Mesendoderm (in vitro differentiated cells): ENCODE measurements around the gene SULT1C2.

Experiments
- DNase-seq: peaks from one replicate; pipeline ENCODE4 v3.0.0; 2013
- H2AK5ac ChIP-seq: 2 replicates; pipeline ENCODE4 v1.6.1; 2013; ENCODE audit warnings: low read length, inconsistent platforms
- H2BK120ac ChIP-seq: 2 replicates; pipeline ENCODE4 v1.6.1; 2013; ENCODE audit warnings: low read depth, mild to moderate bottlenecking, low read length, moderate library complexity, mixed read lengths
- H2BK15ac ChIP-seq: replicated peaks from 2 replicates; pipeline ENCODE4 v1.6.1; 2013; ENCODE audit warnings: low read depth, mild to moderate bottlenecking, moderate library complexity
- H2BK5ac ChIP-seq: 2 replicates; pipeline ENCODE4 v1.6.1; 2013; ENCODE audit warnings: low read length, inconsistent platforms
- H3K18ac ChIP-seq: 2 replicates; pipeline ENCODE4 v1.6.1; 2013; ENCODE audit warnings: mild to moderate bottlenecking, low read length, mixed read lengths
- H3K23ac ChIP-seq: one replicate; pipeline ENCODE4 v1.6.1; 2013; ENCODE audit warnings: low read length
- H3K27ac ChIP-seq: 2 replicates; pipeline ENCODE4 v1.5.1; 2013; ENCODE audit warnings: low read depth, mild to moderate bottlenecking, inconsistent platforms, low read length, moderate library complexity
- H3K27me3 ChIP-seq: 2 replicates; pipeline ENCODE4 v1.6.1; 2013; ENCODE audit warnings: low read length, control low read depth, mild to moderate bottlenecking, inconsistent platforms; ENCODE audit not compliant: insufficient read depth, poor library complexity
- H3K36me3 ChIP-seq: 2 replicates; pipeline ENCODE4 v1.6.1; 2013; ENCODE audit warnings: low read length, inconsistent platforms; ENCODE audit not compliant: control insufficient read depth, insufficient read depth
- H3K4ac ChIP-seq: one replicate; pipeline ENCODE4 v1.6.1; 2013; ENCODE audit warnings: low read depth, mild to moderate bottlenecking, low read length, moderate library complexity
- H3K4me1 ChIP-seq: 2 replicates; pipeline ENCODE4 v1.6.1; 2013; ENCODE audit warnings: low read depth, low read length, inconsistent platforms; ENCODE audit not compliant: control insufficient read depth
- H3K4me2 ChIP-seq: 2 replicates; pipeline ENCODE4 v1.6.1; 2013; ENCODE audit warnings: low read length
- H3K4me3 ChIP-seq: 2 replicates; pipeline ENCODE4 v1.5.1; 2013; ENCODE audit warnings: mild to moderate bottlenecking, low read length
- H3K56ac ChIP-seq: one replicate; pipeline ENCODE4 v1.6.1; 2013; ENCODE audit warnings: low read length
- H3K79me1 ChIP-seq: 2 replicates; pipeline ENCODE4 v1.6.1; 2013; ENCODE audit warnings: low read length, inconsistent platforms
- H3K79me2 ChIP-seq: 2 replicates; pipeline ENCODE4 v1.6.1; 2013; ENCODE audit warnings: mild to moderate bottlenecking, low read length; ENCODE audit not compliant: control insufficient read depth, insufficient read depth
- H3K9ac ChIP-seq: 2 replicates; pipeline ENCODE4 v1.6.1; 2013; ENCODE audit warnings: low read length, inconsistent platforms
- H4K5ac ChIP-seq: one replicate; pipeline ENCODE4 v1.6.1; 2013; ENCODE audit warnings: low read length
- H4K8ac ChIP-seq: one replicate; pipeline ENCODE4 v1.6.1; 2013; ENCODE audit warnings: low read depth, mild to moderate bottlenecking, control low read depth, low read length, moderate library complexity
- WGBS: extraction: QIAGEN DNeasy Blood & Tissue Kit; methylation state at CpG from one replicate; pipeline ENCODE4 v1.1.7; 2013; ENCODE audit warnings: low lambda C conversion rate, missing lambda C conversion rate; ENCODE audit not compliant: insufficient coverage; ENCODE audit errors: extremely low coverage; 5-methylcytosine and 5-hydroxymethylcytosine counted together

SULT1C2 gene

GRCh38 chr2:108314586-108315296 lies 26.0 kb downstream of the SULT1C2 start:
- H2BK5ac ChIP-seq = no peak overlapping the region
- H3K18ac ChIP-seq = no peak overlapping the region
- no CpG with 5 or more reads among the region's 3 CpGs for WGBS
- no peaks in the 10 kb centered on the region for H3K4me1 ChIP-seq
- H3K23ac ChIP-seq = no peak overlapping the region
- H3K36me3 ChIP-seq = no peaks in the 10 kb centered on the region
- no peak overlapping the region for H2BK15ac ChIP-seq
- H3K4me3 ChIP-seq = no peak overlapping the region
- no peak overlapping the region for H3K27ac ChIP-seq
- no peak overlapping the region for H4K5ac ChIP-seq
- no peaks in the 10 kb centered on the region for H3K79me1 ChIP-seq
- H2AK5ac ChIP-seq = no peak overlapping the region
- no peak overlapping the region for H4K8ac ChIP-seq
- no peak overlapping the region for H2BK120ac ChIP-seq
- no peak overlapping the region for H3K9ac ChIP-seq
- H3K79me2 ChIP-seq = no peaks in the 10 kb centered on the region
- H3K4me2 ChIP-seq = no peak overlapping the region
- no peaks in the 10 kb centered on the region for H3K27me3 ChIP-seq
- no peak for DNase-seq
- no peak overlapping the region for H3K4ac ChIP-seq
- H3K56ac ChIP-seq = no peak overlapping the region

- Histone ChIP-seq H4K5ac (no peak overlapping the region), H3K4me1 (no peaks in the 10 kb centered on the region), H3K9ac (no peak overlapping the region), H2BK15ac (no peak overlapping the region), H3K18ac (no peak overlapping the region), H3K4me2 (no peak overlapping the region), H3K36me3 (no peaks in the 10 kb centered on the region), H4K8ac (no peak overlapping the region), H3K27ac (no peak overlapping the region), H3K56ac (no peak overlapping the region), H2BK120ac (no peak overlapping the region), H3K4ac (no peak overlapping the region), H3K79me1 (no peaks in the 10 kb centered on the region), H3K23ac (no peak overlapping the region), H2BK5ac (no peak overlapping the region), H3K79me2 (no peaks in the 10 kb centered on the region), H3K27me3 (no peaks in the 10 kb centered on the region), H2AK5ac (no peak overlapping the region), H3K4me3 (no peak overlapping the region)
- DNase-seq = no peak
These were observed 26.8 kb downstream of the SULT1C2 start for GRCh38 chr2:108315444-108315934.

GRCh38 chr2:108316033-108316432 lies 27.3 kb downstream of the SULT1C2 start:
- no peak overlapping the region for H3K4me2 ChIP-seq
- no peak overlapping the region for H3K56ac ChIP-seq
- H3K4ac ChIP-seq = no peak overlapping the region
- H3K27me3 ChIP-seq = no peaks in the 10 kb centered on the region
- H4K8ac ChIP-seq = no peak overlapping the region
- H3K36me3 ChIP-seq = no peaks in the 10 kb centered on the region
- no peaks in the 10 kb centered on the region for H3K4me1 ChIP-seq
- no peak overlapping the region for H2BK120ac ChIP-seq
- H3K18ac ChIP-seq = no peak overlapping the region
- peak; percentile 20 for DNase-seq
- H2BK5ac ChIP-seq = no peak overlapping the region
- H2BK15ac ChIP-seq = no peak overlapping the region
- H3K79me2 ChIP-seq = no peaks in the 10 kb centered on the region
- H4K5ac ChIP-seq = no peak overlapping the region
- no peak overlapping the region for H2AK5ac ChIP-seq
- H3K79me1 ChIP-seq = no peaks in the 10 kb centered on the region
- H3K23ac ChIP-seq = no peak overlapping the region
- no peak overlapping the region for H3K4me3 ChIP-seq
- no peak overlapping the region for H3K9ac ChIP-seq
- no CpG with 5 or more reads among the region's 6 CpGs for WGBS
- no peak overlapping the region for H3K27ac ChIP-seq

DNA sequence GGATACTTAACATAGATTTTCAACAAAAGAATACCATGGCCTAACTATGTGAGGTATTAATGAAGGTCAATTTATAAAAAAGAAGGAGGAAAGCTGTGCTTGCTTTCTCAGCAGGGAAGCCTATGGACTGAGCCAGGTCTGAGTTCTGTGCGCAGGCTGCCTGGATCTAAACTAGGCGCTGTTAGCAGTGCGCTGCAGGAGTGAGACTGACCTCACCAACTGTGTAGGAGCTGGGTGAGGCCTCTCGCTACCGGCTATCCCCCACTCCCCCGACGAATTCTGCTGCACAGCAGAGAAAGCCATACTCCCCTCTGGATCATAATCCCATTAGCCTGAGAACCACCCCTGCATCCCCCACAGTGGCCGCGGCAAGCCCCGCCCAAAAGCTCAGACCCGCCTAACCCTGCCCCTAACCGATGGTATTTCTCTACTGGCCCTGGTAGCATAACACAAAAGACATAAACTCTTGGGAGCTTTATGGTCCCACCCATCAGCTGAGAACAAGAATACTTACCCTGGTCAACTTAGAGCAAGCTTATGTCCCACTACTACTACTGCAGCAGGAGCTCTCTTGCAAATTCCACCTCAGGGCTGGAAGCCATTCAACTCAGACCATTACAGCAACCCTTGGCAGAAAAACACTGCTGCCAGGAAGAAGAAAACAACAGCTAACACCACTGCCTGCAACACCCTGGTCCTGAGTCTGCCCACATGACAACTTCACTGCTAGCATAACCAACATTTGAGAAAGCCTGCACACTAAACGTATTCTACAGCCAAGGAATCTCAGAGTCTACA lies 28.0 kb downstream of the SULT1C2 start:
- Histone ChIP-seq H4K5ac (no peak overlapping the region), H3K27ac (no peak overlapping the region), H3K36me3 (no peaks in the 10 kb centered on the region), H2BK15ac (no peak overlapping the region), H3K4me3 (no peak overlapping the region), H2BK120ac (no peak overlapping the region), H3K18ac (no peak overlapping the region), H3K4me1 (no peaks in the 10 kb centered on the region), H3K27me3 (no peaks in the 10 kb centered on the region), H3K4me2 (peak overlapping the region; percentile 8), H3K4ac (no peak overlapping the region), H3K79me2 (no peaks in the 10 kb centered on the region), H3K23ac (no peak overlapping the region), H2BK5ac (no peak overlapping the region), H2AK5ac (no peak overlapping the region), H3K79me1 (no peaks in the 10 kb centered on the region), H4K8ac (no peak overlapping the region), H3K56ac (peak overlapping the region; percentile 36), H3K9ac (no peak overlapping the region)
- peak; percentile 25 for DNase-seq
- no CpG with 5 or more reads among the region's 13 CpGs for WGBS

DNA sequence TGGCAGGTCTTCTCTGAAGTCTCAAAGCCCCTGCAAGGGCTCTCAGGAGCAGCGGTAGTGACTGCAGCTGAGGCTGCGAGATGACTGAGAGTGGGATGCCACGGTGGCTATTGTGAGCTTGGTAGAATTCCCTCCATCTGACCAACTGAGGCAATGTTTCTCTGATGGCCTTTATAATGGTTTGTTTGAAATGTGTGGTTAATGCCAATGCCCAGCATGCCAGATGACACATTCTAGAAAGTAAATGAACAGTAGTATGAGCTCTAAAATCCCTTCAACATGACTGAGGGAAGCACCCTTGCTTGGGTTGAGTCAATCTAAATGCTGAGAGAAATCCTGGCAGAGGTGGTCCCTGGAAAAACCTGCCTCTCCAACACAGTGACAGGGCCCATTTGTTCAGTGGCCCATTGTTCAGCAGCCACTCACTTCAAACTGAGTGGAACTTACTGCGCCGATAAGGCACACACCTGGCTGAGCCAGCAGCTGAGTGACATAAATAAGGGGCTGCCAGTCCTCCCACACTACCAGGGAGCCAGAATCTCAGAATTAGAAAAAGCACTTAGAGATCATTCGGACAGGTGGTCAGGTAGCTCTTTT lies 31.7 kb downstream of the SULT1C2 start:
- WGBS = no CpG with 5 or more reads among the region's 6 CpGs
- no peak overlapping the region for H3K4ac ChIP-seq

More for the DNA sequence above, 31.7 kb downstream of the SULT1C2 start:
- H2AK5ac ChIP-seq = no peak overlapping the region
- H3K18ac ChIP-seq = no peak overlapping the region
- no peaks in the 10 kb centered on the region for H3K27me3 ChIP-seq
- no peak overlapping the region for H2BK5ac ChIP-seq
- H3K36me3 ChIP-seq = no peaks in the 10 kb centered on the region
- H2BK120ac ChIP-seq = no peak overlapping the region
- H3K4me2 ChIP-seq = no peak overlapping the region
- no peaks in the 10 kb centered on the region for H3K79me1 ChIP-seq
- H4K8ac ChIP-seq = no peak overlapping the region
- H2BK15ac ChIP-seq = no peak overlapping the region
- DNase-seq = no peak
- no peak overlapping the region for H3K56ac ChIP-seq
- no peaks in the 10 kb centered on the region for H3K79me2 ChIP-seq
- no peak overlapping the region for H4K5ac ChIP-seq
- no peak overlapping the region for H3K4me3 ChIP-seq
- no peak overlapping the region for H3K23ac ChIP-seq
- H3K4me1 ChIP-seq = no peaks in the 10 kb centered on the region
- no peak overlapping the region for H3K27ac ChIP-seq
- no peak overlapping the region for H3K9ac ChIP-seq
